H9 (cell line): ENCODE measurements around the gene MLLT3. TPM values are rescaled to one million over a fixed set of nuclear protein-coding genes. Genes with fewer than 3 reads are reported as not detected.

Experiments used
- DNase-seq: peaks from one replicate; pipeline ENCODE4 v3.0.0-alpha.2; 2017
- H2AFZ ChIP-seq: one replicate; pipeline ENCODE4 v1.6.1; 2013; ENCODE audit warnings: mild to moderate bottlenecking, low read length, control low read depth, moderate library complexity
- H2AK5ac ChIP-seq: 2 replicates; pipeline ENCODE4 v1.6.1; 2013; ENCODE audit warnings: low read length, control low read depth, mixed read lengths; ENCODE audit not compliant: insufficient read length
- H2BK120ac ChIP-seq: one replicate; pipeline ENCODE4 v1.6.1; 2013; ENCODE audit warnings: low read depth, mild to moderate bottlenecking, low read length, control low read depth, inconsistent platforms; ENCODE audit not compliant: poor library complexity, severe bottlenecking
- H2BK12ac ChIP-seq: 2 replicates; pipeline ENCODE4 v1.6.1; 2013; ENCODE audit warnings: low read length, control low read depth, mixed read lengths, low read depth; ENCODE audit not compliant: insufficient read length
- H2BK15ac ChIP-seq: 2 replicates; pipeline ENCODE4 v1.6.1; 2013; ENCODE audit warnings: low read depth, low read length, control low read depth
- H2BK20ac ChIP-seq: one replicate; pipeline ENCODE4 v1.6.1; 2013; ENCODE audit warnings: low read depth, mild to moderate bottlenecking, low read length, control low read depth, inconsistent platforms; ENCODE audit not compliant: poor library complexity, severe bottlenecking
- H2BK5ac ChIP-seq: 2 replicates; pipeline ENCODE4 v1.6.1; 2013; ENCODE audit warnings: low read length, control low read depth, mixed read lengths; ENCODE audit not compliant: insufficient read length
- H3K14ac ChIP-seq: 2 replicates; pipeline ENCODE4 v1.6.1; 2013; ENCODE audit warnings: low read length, control low read depth; ENCODE audit not compliant: insufficient read depth
- H3K18ac ChIP-seq: 2 replicates; pipeline ENCODE4 v1.6.1; 2013; ENCODE audit warnings: low read depth, mild to moderate bottlenecking, mixed read lengths, low read length, control low read depth; ENCODE audit not compliant: insufficient read length
- H3K23ac ChIP-seq: 2 replicates; pipeline ENCODE4 v1.6.1; 2013; ENCODE audit warnings: low read length, control low read depth, mixed read lengths, low read depth; ENCODE audit not compliant: insufficient read length
- H3K23me2 ChIP-seq: 2 replicates; pipeline ENCODE4 v1.6.1; 2013; ENCODE audit warnings: low read depth, mild to moderate bottlenecking, mixed read lengths, low read length, control low read depth; ENCODE audit not compliant: insufficient read length, poor library complexity, severe bottlenecking
- H3K27ac ChIP-seq: 2 replicates; pipeline ENCODE4 v1.5.1; 2013; ENCODE audit warnings: low read length, control low read depth, mixed read lengths, low read depth; ENCODE audit not compliant: insufficient read length
- H3K27me3 ChIP-seq: 2 replicates; pipeline ENCODE4 v1.6.1; 2013; ENCODE audit warnings: low read length, control low read depth, inconsistent platforms; ENCODE audit not compliant: insufficient read depth
- H3K4ac ChIP-seq: 2 replicates; pipeline ENCODE4 v1.6.1; 2013; ENCODE audit warnings: low read depth, mild to moderate bottlenecking, control low read depth, inconsistent platforms, low read length, moderate library complexity
- H3K4me1 ChIP-seq: 2 replicates; pipeline ENCODE4 v1.6.1; 2013; ENCODE audit warnings: low read length, control low read depth, inconsistent platforms; ENCODE audit not compliant: insufficient read depth
- H3K4me2 ChIP-seq: 2 replicates; pipeline ENCODE4 v1.6.1; 2013; ENCODE audit warnings: low read length, control low read depth, mixed read lengths; ENCODE audit not compliant: insufficient read length, insufficient read depth
- H3K56ac ChIP-seq: 2 replicates; pipeline ENCODE4 v1.6.1; 2013; ENCODE audit warnings: low read depth, mild to moderate bottlenecking, mixed read lengths, low read length, control low read depth; ENCODE audit not compliant: insufficient read length
- H3K79me1 ChIP-seq: 2 replicates; pipeline ENCODE4 v1.6.1; 2013; ENCODE audit warnings: low read depth, mild to moderate bottlenecking, moderate library complexity, low read length, control low read depth, inconsistent platforms; ENCODE audit not compliant: insufficient read depth, poor library complexity, severe bottlenecking
- H3K79me2 ChIP-seq: 2 replicates; pipeline ENCODE4 v1.6.1; 2013; ENCODE audit warnings: low read length, control low read depth, inconsistent platforms; ENCODE audit not compliant: insufficient read depth
- H3K9ac ChIP-seq: 2 replicates; pipeline ENCODE4 v1.6.1; 2013; ENCODE audit warnings: low read length, control low read depth, mixed read lengths; ENCODE audit not compliant: insufficient read length; ENCODE audit errors: extremely low read depth
- H3K9me3 ChIP-seq: one replicate; pipeline ENCODE4 v1.6.1; 2013; ENCODE audit warnings: low read depth, low read length, inconsistent platforms; ENCODE audit not compliant: control insufficient read depth
- H3T11ph ChIP-seq: one replicate; pipeline ENCODE4 v1.6.1; 2013; ENCODE audit warnings: mild to moderate bottlenecking, low read length, control low read depth, inconsistent platforms
- H4K20me1 ChIP-seq: one replicate; pipeline ENCODE4 v1.6.1; 2013; ENCODE audit not compliant: control insufficient read depth, insufficient read length, insufficient read depth
- H4K5ac ChIP-seq: 2 replicates; pipeline ENCODE4 v1.6.1; 2013; ENCODE audit warnings: low read depth, mild to moderate bottlenecking, mixed read lengths, low read length, control low read depth; ENCODE audit not compliant: insufficient read length
- H4K8ac ChIP-seq: replicated peaks from 2 replicates; pipeline ENCODE4 v1.6.1; 2013; ENCODE audit warnings: low read length, control low read depth, mixed read lengths, low read depth; ENCODE audit not compliant: insufficient read length
- H4K91ac ChIP-seq: 2 replicates; pipeline ENCODE4 v1.6.1; 2013; ENCODE audit warnings: low read depth, mild to moderate bottlenecking, moderate library complexity, mixed read lengths, low read length, control low read depth; ENCODE audit not compliant: insufficient read length
- H3K27ac Mint-ChIP-seq, 3 experiments: 2 replicates in 2 of 3; 3 replicates in 1 of 3; pipeline ENCODE4 v1.8.0; 2020 to 2021; ENCODE audit warnings: mixed read lengths in 3 of 3, mild to moderate bottlenecking in 1 of 3, moderate library complexity in 1 of 3
- H3K27me3 Mint-ChIP-seq: 2 replicates; pipeline ENCODE4 v1.8.0; 2021; ENCODE audit warnings: low read depth, mild to moderate bottlenecking, moderate library complexity, mixed read lengths
- H3K36me3 Mint-ChIP-seq, 3 experiments: 2 replicates in 2 of 3; 3 replicates in 1 of 3; pipeline ENCODE4 v1.8.0; 2020 to 2021; ENCODE audit warnings: low read depth in 3 of 3, mixed read lengths in 3 of 3; ENCODE audit not compliant: insufficient read depth in 1 of 3
- H3K4me1 Mint-ChIP-seq, 2 experiments: 2 replicates each; pipeline ENCODE4 v1.8.0; 2020; ENCODE audit warnings: mixed read lengths in 2 of 2
- H3K4me3 Mint-ChIP-seq, 2 experiments: 2 replicates in 1 of 2; 3 replicates in 1 of 2; pipeline ENCODE4 v1.8.0; 2020 to 2021; ENCODE audit warnings: mild to moderate bottlenecking in 2 of 2, mixed read lengths in 2 of 2, moderate library complexity in 1 of 2
- H3K9me3 Mint-ChIP-seq, 2 experiments: 2 replicates in 1 of 2; 3 replicates in 1 of 2; pipeline ENCODE4 v1.8.0; 2020; ENCODE audit warnings: mild to moderate bottlenecking in 2 of 2, mixed read lengths in 2 of 2, moderate library complexity in 1 of 2
- WGBS: extraction: QIAGEN DNeasy Blood & Tissue Kit; methylation state at CpG from one replicate; pipeline ENCODE4 v1.1.7; 2013; ENCODE audit warnings: missing lambda C conversion rate, low lambda C conversion rate, mixed read lengths; ENCODE audit not compliant: insufficient read length; ENCODE audit errors: extremely low coverage; 5-methylcytosine and 5-hydroxymethylcytosine counted together
- total RNA-seq: library from RNA; stranded (reverse); gene quantifications from 2 replicates; pipeline ENCODE4 v1.2.1, GENCODE V29; 2021
- TF ChIP-seq, protein P1 (sequence below): fragments of 200-600 bp; sonication (generic); conservative IDR thresholded peaks from 3 replicates; pipeline ENCODE4 v1.8.0; 2021; ENCODE audit warnings: antibody characterized with exemption, mild to moderate bottlenecking

Gene MLLT3
- total RNA-seq, 1 experiment from 2014 or later: 3.9 TPM

DNA sequence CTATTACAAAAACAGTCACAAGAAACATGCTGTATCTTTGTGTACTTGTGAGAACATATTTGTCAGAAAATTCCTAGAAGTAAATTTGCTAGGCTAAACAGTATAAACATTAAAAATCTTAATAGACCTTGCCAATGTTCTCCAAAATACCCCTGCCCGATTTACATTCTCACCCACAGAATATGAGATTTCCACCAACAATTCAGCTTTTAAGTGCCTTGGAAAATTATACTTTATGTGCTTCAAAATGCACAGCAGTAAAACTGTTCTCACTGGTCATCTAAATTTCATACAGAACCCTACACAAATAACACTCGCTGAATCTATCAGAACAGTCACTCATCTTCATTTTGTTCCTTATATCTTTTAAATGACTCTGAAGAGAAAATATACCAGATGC lies 5.5 kb downstream of the MLLT3 start:
- H3K27me3 Mint-ChIP-seq: peaks cover 48% of the 10 kb centered on the region
- H3K27ac ChIP-seq: no peak overlapping the region
- H3K27me3 ChIP-seq: peaks cover 17% of the 10 kb centered on the region; the same call in 1 of the 2 replicates
- no peaks in the 10 kb centered on the region for H3K79me1 ChIP-seq
- H3K9me3 ChIP-seq: no peaks in the 10 kb centered on the region
- no peak overlapping the region for H2BK12ac ChIP-seq
- H3T11ph ChIP-seq: no peak overlapping the region
- TF ChIP-seq, protein P1, sequence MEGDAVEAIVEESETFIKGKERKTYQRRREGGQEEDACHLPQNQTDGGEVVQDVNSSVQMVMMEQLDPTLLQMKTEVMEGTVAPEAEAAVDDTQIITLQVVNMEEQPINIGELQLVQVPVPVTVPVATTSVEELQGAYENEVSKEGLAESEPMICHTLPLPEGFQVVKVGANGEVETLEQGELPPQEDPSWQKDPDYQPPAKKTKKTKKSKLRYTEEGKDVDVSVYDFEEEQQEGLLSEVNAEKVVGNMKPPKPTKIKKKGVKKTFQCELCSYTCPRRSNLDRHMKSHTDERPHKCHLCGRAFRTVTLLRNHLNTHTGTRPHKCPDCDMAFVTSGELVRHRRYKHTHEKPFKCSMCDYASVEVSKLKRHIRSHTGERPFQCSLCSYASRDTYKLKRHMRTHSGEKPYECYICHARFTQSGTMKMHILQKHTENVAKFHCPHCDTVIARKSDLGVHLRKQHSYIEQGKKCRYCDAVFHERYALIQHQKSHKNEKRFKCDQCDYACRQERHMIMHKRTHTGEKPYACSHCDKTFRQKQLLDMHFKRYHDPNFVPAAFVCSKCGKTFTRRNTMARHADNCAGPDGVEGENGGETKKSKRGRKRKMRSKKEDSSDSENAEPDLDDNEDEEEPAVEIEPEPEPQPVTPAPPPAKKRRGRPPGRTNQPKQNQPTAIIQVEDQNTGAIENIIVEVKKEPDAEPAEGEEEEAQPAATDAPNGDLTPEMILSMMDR: no peak
- no peak overlapping the region for H2BK120ac ChIP-seq
- H3K9ac ChIP-seq: no peak overlapping the region
- no peak overlapping the region for H2BK15ac ChIP-seq
- no peak overlapping the region for H4K8ac ChIP-seq
- no peak overlapping the region for H4K91ac ChIP-seq
- H2BK20ac ChIP-seq: no peak overlapping the region
- no peaks in the 10 kb centered on the region for H3K79me2 ChIP-seq
- no CpG with 5 or more reads among the region's 2 CpGs for WGBS
- H3K23ac ChIP-seq: no peak overlapping the region
- no peaks in the 10 kb centered on the region for H3K9me3 Mint-ChIP-seq
- no peak for DNase-seq
- H3K18ac ChIP-seq: no peak overlapping the region
- no peak overlapping the region for H2BK5ac ChIP-seq
- no peak overlapping the region for H3K4ac ChIP-seq
- H4K20me1 ChIP-seq: no peaks in the 10 kb centered on the region
- H3K4me1 ChIP-seq: peaks cover 3% of the 10 kb centered on the region; the same call in 1 of the 2 replicates
- H3K27ac Mint-ChIP-seq: no peak overlapping the region
- H2AK5ac ChIP-seq: no peak overlapping the region
- peaks cover 7 to 21% of the 10 kb centered on the region in 2 experiments for H3K4me1 Mint-ChIP-seq
- no peak overlapping the region for H2AFZ ChIP-seq
- no peak overlapping the region for H3K4me2 ChIP-seq
- no peaks in the 10 kb centered on the region for H3K36me3 Mint-ChIP-seq
- H4K5ac ChIP-seq: no peak overlapping the region
- H3K4me3 Mint-ChIP-seq: no peak overlapping the region
- no peak overlapping the region for H3K56ac ChIP-seq
- H3K14ac ChIP-seq: no peak overlapping the region
- peaks cover 10% of the 10 kb centered on the region for H3K23me2 ChIP-seq
